ENCODE data around the gene PLCL2.

- no peak for TF ChIP-seq TAF1 (conservative IDR thresholded peaks at IDR 0.05)
- no peak for TF ChIP-seq ZBTB33 (IDR thresholded peaks at IDR 0.05)
- TF ChIP-seq REST (IDR thresholded peaks at IDR 0.05), result no peak
- TF ChIP-seq CTCF (IDR thresholded peaks at IDR 0.05; ENCODE audit: low read depth, low read length, missing input control), result no peak
- no peak for TF ChIP-seq YY1 (IDR thresholded peaks at IDR 0.05)
- TF ChIP-seq HNF4G (IDR thresholded peaks at IDR 0.05), result no peak
- TF ChIP-seq ATF3 (IDR thresholded peaks at IDR 0.05), result no peak
- TF ChIP-seq JUND (IDR thresholded peaks at IDR 0.05), result no peak
- TF ChIP-seq SP1 (IDR thresholded peaks at IDR 0.05), result no peak
- TF ChIP-seq RAD21 (IDR thresholded peaks at IDR 0.05), result no peak
Measured at GRCh38 chr3:17003457-17003856, 118.7 kb downstream of the PLCL2 start.
